Lower leg skin (tissue), 3 donors: ENCODE results near the gene HCCS.

Experiments
- CTCF ChIP-seq, 3 donors: fragments of 450-650 bp; IDR thresholded peaks; one replicate each; pipeline ENCODE4 v1.5.1; 2016; ENCODE audit warnings: antibody characterized with exemption in 3 of 3, mild to moderate bottlenecking in 3 of 3, moderate library complexity in 2 of 3
- POLR2A ChIP-seq, 2 donors: fragments of 450-650 bp; IDR thresholded peaks; one replicate each; pipeline ENCODE4 v1.6.1; 2016 to 2017; ENCODE audit warnings: antibody characterized with exemption in 2 of 2, mild to moderate bottlenecking in 1 of 2, moderate library complexity in 1 of 2

- TF ChIP-seq POLR2A (IDR thresholded peaks at IDR 0.05) (no peak), CTCF (IDR thresholded peaks at IDR 0.05) (no peak)
Observed at GRCh38 chrX:11064276-11064675, 46.9 kb upstream of the HCCS start.
